ENCODE measurements around the gene TEAD2.
"Not testable (repeated sequence)": the region's sequence is repeated elsewhere in the genome, so short reads cannot be mapped to it uniquely, and the experiment has no call there.

Gene TEAD2

DNA sequence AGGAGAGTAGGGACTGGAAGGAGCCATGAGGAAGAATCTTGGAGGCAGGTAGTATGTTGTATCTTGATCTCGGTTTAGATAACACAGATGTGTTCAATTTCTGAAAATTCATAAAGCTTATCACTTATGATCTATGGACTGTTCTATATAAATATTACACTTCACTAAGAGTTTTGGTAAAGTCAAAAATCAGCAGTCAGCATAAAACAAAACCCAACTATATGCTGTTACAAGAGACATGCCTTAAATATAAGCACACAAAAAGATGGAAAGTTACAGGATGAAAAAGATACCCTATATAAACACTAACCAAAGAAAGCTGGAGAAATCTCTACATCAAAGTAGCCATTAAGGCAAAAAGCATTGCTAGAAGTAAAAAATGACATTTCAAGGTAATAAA, 21.4 kb upstream of the TEAD2 start:
- no peak for DNase-seq

GRCh38 chr19:49382639-49383038, 20.4 kb upstream of the TEAD2 start:
- no peak for DNase-seq

- no peak for DNase-seq
Measured at GRCh38 chr19:49380391-49380790, 18.2 kb upstream of the TEAD2 start.

GRCh38 chr19:49378512-49378911, 16.3 kb upstream of the TEAD2 start:
- DNase-seq: no peak

GRCh38 chr19:49374665-49375434, 12.6 kb upstream of the TEAD2 start:
- DNase-seq: no peak

DNA sequence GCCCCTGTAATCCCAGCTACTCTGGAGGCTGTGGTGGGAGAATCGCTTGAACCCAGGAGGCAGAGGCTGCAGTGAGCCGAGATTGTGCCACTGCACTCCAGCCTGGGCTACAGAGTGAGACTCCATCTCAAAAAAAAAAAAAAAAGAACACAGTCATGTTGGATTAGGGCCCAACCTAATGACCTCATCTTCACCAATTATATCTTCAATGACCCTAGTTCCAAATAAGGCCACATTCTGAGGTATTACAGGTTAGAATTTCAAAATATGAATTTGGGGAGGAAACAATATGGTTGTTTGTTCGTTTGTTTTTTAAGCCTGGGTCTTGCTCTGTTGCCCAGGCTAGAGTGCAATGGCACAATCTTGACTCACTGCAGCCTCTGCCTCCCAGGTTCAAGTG, 11.0 kb upstream of the TEAD2 start:
- not testable (repeated sequence) for DNase-seq

DNA sequence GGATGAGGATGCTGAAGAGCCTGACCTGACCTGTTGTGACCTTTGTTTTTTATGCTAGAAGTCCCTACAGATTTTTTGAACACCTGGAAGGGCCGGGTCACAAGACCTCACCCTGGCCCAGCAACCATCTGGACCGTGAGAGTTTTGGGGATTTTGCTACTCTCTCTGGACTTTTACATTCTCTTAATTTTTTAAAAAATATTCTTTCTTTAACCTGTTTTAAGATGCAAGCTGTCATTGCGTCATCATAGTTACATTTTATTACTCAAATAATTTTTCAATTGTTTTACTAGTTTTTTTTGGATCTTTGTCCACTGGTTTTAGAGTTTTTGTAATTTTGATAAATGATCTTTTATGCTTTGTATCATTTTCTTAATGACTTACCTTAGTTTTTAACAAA, 9.0 kb upstream of the TEAD2 start:
- no peak for DNase-seq

DNA sequence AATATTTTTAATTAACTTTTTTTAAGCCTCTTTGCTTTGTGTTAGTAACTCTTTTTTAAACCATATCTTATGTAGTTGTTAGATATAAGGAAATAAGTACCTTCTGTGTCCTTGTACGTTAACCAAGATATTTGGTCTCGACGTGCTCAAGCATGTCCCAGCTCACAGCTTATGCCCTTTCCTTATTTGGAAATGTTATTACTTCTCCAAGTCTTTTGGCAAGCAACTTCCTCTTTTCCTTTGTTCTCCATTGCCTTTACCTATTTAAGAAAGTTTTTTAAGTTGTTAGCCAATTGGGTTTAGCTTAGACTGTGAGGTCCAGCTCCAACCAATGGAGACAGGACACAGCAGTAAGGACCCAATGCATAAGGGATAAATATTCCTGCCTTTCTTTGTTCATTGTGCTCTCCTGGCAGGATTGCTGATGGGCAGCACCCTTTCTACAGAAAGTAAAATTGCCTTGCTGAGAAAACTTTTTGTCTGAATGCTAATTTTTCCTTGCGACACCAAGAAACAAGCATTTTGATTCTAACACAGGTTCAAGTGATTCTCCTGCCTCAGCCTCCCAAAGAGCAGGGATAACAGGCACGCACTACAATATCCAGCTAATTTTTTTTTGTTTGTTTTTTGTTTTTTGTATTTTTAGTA, 6.6 kb upstream of the TEAD2 start:
- DNase-seq: no peak

- DNase-seq: no peak
Measured at GRCh38 chr19:49366110-49366509, 3.9 kb upstream of the TEAD2 start.

DNA sequence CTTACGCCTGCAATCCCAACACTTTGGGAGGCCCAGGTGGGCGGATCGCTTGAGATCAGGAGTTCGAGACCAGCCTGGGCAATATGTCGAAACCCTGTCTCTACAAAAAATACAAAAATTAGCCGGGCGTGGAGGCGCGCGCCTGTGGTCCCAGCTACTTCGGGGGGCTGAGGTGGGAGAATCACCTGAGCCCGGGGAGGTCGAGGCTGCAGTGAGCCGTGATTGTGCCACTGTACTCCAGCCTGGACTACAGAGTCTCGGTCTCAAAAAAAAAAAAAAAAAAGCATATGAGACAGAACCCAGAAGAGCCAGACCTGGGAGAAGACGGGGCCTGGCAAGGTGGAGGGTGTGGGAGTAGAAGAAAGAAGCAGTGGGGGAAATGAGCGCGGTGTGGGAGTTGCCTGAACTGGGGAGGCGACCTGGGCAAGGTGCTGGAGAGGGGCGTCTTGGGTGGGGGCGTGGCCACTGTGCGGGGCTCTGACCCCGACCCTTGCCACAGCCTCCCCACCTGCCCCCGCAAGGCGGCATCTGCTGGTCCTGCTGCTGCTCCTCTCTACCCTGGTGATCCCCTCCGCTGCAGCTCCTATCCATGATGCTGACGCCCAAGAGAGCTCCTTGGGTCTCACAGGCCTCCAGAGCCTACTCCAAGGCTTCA, 2.0 kb upstream of the TEAD2 start:
- DNase-seq: no peak

DNA sequence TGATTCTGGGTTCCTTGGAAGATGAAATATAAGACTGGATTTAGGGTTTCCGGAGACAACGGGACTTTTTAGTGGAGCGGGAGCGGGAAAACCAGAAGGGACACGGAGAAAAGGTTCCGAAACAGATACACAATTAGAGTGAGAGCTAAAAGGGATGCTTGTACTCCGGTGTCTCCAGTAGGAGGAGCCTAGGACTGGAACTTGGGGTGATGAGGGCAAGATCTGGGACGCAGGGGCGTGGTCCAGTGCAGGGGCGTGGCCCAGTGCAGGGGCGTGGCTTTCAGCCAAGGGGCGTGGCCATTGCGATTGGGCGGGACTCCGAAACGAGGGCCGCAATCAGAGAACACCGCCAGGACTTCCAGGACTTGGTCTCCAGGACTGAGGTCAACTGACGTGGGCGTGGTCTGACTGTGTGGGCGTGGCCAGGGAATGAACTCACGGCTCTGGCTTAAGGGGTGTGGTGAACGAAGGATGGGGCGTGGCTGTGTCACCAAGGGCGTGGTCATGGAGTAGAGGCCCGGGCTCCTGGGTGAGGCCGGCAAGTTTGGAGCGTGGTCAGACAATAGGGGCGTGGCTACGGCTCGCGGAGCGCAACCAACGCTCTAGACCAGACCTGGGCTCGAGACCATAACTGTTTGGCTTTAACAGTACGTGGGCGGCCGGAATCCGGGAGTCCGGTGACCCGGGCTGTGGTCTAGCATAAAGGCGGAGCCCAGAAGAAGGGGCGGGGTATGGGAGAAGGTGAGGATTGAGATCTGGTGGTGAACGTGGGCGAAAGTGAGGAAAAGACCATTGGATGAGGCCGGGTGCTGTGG, 1.3 kb upstream of the TEAD2 start, which contains the start of gene DKKL1:
DKKL1 (plus strand) TSS at position 610 of the 815 bp plus-strand sequence; CDS start at position 732, 122 bp downstream.
- DNase-seq: peak; percentile 99

DNA sequence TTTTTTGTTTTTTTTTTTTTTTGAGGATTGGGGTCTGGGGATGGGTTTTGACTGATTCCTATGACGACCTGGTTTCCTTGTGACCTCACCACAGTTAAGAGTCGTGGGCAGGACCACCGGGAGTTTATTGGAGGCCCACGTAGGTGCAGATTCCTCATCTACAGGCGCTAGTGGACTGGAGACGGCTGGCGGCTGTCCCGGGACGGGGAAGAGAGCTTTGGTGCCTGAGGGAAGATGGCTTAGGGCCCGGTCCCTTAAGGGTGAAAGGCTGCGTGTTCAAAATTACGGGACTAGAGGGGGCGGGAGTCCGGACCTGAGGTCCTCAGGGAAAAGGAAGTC, 682 bp upstream of the TEAD2 start:
- peak; percentile 47 for DNase-seq

- peak; percentile 93 for DNase-seq
Measured at GRCh38 chr19:49361438-49362047, 673 bp downstream of the TEAD2 start.

DNA sequence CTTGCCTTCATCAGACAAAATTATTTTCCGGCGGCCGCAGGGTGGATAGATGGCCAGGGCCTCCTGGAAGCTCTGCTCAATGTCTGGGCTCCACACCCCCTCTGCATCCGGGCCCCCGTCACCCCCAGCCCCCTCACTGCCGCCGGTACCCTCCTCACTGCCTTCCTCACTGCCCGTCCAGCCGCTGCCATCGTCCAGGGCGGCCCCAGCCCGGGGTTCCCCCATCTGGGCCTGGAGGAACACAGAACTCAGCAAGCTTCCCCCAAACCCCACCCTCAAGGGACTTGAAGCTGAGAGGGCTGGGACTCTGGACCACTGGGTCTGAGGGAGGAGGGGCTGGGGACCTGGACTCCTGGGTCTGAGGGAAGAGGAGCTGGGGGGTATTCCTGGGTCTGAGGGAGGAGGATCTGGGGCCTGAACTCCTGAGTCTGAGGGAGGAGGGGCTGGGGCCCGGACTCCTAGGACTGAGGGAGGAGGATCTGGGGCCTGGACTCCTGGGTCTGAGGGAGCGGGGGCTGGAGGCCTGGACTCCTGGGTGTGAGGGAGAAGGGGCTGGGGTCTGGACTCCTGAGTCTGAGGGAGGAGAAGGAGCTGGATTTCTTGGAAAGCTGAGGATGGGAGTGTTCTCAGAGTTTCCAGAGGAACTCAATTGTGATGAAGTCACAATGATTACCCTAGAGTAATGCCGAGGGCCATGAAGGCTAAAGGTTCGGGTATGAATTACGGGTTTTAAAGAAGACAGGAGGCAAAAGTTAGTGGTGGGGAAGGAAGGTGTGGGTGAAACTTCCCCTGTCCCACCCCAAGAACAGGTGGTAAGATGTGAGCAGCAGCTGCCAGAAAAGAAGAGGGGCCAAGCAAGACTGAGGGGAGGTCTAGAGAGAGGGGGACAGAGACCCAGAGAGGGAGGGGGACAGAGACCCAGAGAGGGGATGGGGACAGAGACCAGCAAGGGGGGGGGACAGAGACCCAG, 2.1 kb downstream of the TEAD2 start:
- DNase-seq: no peak

GRCh38 chr19:49357186-49357585, 5.0 kb downstream of the TEAD2 start:
- DNase-seq: no peak

DNA sequence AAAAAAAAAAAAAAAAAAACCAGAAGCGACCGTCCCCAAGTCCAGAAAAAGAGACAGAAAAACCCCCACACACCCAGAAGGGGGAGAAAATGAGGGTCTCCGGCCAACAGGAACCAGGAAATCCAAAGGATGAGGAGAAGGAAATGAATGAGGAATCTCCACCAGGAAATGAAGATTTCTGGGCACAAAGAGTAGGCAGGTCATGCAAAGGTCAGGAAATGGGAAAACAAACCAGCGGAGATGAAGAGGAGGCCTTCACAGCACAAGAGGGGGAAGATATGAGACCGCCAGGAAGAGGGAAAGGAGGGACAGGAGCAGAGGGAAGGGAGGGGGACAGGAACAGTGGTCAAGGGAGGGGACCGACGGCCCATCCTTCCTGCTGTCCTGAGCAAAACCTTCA, 5.8 kb downstream of the TEAD2 start:
- no peak for DNase-seq

- DNase-seq: no peak
Measured at GRCh38 chr19:49355909-49356353, 6.3 kb downstream of the TEAD2 start.

- DNase-seq: no peak
Measured at GRCh38 chr19:49349567-49349966, 12.6 kb downstream of the TEAD2 start.

GRCh38 chr19:49348305-49349189, 13.7 kb downstream of the TEAD2 start:
- DNase-seq: no peak

GRCh38 chr19:49347835-49348234, 14.4 kb downstream of the TEAD2 start:
- peak; percentile 78 for DNase-seq

Measured in fibroblast of skin of scalp (primary cell).